GM12801 (cell line): ENCODE data around the gene TTC9.

Experiments
- TF ChIP-seq, protein P1 (sequence below): IDR thresholded peaks from one replicate; pipeline ENCODE4 v1.5.1; 2011; ENCODE audit warnings: control low read depth; ENCODE audit not compliant: insufficient read length; ENCODE audit errors: extremely low read depth

Gene TTC9

DNA sequence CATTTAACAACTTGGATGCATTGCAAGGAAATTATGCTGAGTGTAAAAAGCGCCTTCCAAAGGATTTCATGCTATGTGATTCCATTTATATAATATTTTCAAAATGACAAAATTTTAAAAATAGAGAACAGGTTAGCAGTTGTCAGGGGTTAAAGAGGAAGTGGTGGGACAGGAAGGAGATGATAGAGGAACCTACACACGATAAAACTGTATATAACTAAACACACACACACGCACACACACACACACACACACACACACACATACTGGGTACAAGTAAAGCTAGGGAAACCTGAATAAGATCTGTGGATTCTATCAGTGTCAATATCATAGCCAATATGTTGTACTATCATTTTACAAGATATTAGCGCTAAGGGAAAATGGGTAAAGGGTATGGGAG, 17.2 kb downstream of the TTC9 start:
- TF ChIP-seq, protein P1, sequence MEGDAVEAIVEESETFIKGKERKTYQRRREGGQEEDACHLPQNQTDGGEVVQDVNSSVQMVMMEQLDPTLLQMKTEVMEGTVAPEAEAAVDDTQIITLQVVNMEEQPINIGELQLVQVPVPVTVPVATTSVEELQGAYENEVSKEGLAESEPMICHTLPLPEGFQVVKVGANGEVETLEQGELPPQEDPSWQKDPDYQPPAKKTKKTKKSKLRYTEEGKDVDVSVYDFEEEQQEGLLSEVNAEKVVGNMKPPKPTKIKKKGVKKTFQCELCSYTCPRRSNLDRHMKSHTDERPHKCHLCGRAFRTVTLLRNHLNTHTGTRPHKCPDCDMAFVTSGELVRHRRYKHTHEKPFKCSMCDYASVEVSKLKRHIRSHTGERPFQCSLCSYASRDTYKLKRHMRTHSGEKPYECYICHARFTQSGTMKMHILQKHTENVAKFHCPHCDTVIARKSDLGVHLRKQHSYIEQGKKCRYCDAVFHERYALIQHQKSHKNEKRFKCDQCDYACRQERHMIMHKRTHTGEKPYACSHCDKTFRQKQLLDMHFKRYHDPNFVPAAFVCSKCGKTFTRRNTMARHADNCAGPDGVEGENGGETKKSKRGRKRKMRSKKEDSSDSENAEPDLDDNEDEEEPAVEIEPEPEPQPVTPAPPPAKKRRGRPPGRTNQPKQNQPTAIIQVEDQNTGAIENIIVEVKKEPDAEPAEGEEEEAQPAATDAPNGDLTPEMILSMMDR = no peak

DNA sequence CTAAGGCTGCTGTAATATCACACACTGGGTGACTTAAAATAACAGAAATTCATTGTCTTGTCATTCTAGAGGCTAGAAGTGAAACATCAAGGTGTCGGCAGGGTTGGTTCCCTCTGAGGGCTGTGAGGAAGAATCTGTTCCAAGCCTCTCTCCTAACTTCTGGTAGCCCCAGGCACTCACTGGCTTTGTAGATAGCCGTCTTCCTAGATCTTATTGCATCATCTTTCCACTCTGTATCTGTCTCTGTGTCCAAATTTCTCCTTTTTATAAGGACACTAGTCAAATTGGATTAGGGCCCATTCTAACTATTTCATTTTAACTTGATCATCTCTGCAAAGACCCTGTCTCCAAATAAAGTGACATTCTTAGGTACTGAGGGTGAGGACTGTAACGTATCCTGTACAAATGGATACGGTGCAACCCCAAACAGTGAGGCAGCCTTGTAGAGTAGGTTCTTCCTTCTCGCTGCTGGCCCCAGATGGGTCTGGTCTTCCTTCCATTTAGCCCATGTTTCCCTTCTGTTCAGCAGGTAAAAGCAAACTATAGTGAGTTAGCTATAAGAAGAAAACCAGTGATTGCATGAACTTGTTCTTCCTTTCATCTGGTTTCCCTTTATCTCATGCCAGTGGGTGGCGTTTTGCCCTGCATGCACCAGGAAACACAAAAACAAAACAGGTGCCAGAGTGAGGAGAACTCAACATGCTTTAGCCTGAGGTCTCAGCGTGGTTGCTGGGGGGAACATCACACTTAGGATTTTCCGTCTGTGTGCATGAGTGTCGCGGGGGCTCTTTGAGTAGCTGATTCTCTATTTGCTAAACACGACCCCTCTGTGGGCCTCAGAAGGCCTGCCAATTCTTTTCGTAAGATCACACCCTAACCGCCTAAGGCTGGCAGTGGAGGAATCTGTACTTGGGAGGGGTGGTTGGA, 19.5 kb downstream of the TTC9 start:
- TF ChIP-seq, protein P1 = no peak

DNA sequence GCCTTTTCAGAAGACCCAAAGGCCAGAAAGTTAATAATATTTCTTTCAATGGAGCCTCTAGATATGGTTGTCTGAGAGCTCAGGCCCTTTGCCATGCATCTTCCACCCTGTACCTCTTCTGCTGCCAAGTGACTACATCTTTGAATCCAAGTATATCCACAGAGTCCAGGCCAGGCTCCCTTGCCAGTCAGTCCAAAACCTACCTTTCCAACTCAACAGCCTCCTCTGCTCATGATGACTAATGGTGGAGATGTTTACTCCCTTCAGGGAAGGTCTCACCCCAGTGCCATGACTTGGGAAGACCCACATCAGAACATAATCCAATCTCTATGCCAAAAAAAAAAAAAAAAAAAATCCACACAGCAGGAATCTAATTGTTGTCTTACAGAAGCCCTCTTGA, 20.4 kb downstream of the TTC9 start:
- TF ChIP-seq, protein P1 = no peak

DNA sequence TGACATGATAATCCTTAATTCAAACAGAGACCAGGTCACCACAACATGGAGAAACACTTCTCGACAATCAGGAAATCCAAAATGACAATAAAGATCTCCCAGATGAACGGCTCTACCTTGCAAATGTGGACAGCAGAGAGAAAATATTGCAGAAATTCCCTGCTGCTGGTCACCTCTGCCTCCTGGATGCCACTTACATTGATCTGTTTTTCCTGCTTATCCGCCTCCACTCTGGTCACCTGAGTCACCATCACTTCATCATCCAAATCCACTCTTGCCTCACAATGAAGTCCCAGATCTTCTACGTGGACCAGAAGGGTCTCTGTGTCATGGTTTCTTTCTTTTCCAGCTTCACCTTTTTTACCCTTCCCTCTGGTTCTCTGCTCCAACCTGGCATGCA, 21.1 kb downstream of the TTC9 start:
- TF ChIP-seq, protein P1 = no peak

DNA sequence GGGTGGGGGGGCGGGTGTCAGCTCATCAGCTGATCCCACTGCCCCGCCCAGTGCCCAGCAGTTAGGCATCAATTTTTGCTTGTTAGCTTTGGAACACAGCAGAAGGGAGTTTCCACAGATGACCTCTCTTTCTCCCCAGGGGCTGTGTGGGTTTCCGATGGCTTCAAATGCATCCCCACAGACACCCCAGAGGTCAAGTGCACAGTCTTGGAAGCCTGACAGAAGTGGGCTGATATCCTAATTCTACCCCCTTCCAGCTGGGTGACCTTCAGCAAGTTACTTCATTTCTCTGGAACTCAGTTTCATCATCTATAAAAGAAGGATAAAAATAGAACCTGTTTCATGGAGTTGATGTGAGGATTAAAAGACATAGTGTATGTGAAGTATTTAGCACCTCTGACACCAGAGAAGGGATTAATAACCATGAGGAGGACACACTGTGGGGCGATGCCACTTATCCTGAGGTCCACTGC, 22.0 kb downstream of the TTC9 start:
- TF ChIP-seq, protein P1 = no peak

DNA sequence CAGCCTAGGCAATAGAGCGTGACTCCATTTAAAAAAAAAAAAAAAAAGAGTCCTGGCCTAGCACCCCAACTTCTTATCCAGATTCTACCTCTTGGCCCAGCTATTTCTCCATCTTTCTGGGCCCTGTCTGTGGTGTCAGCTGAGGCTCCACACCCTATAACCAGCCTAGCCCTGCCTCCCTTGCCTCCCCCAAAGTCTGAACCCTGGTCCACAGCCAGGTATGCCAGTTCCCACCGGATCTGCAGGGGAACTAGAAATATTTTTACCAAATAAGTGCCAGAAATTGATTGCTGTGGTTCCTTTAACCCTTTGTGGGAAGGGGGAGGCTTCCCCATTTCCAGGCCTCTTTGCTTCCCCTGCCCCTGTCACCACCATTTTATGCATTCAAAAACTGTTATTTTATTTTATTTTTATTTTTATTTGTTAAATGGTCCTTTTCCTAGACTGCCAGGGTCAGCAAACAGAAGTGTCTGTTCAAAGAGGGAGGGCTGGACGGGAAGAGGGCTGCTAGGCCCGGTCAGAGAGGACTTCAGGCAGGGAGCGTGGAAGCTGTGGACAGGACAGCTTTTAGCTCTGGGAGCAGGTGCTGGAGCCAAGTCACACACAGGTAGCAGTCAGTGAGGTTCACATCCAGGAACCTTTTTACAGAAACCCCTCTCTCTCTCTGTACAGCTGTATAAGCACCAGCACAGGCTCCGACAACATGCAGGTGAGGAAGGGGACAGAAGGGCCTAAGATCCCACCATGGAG, 23.2 kb downstream of the TTC9 start:
- TF ChIP-seq, protein P1 = no peak

DNA sequence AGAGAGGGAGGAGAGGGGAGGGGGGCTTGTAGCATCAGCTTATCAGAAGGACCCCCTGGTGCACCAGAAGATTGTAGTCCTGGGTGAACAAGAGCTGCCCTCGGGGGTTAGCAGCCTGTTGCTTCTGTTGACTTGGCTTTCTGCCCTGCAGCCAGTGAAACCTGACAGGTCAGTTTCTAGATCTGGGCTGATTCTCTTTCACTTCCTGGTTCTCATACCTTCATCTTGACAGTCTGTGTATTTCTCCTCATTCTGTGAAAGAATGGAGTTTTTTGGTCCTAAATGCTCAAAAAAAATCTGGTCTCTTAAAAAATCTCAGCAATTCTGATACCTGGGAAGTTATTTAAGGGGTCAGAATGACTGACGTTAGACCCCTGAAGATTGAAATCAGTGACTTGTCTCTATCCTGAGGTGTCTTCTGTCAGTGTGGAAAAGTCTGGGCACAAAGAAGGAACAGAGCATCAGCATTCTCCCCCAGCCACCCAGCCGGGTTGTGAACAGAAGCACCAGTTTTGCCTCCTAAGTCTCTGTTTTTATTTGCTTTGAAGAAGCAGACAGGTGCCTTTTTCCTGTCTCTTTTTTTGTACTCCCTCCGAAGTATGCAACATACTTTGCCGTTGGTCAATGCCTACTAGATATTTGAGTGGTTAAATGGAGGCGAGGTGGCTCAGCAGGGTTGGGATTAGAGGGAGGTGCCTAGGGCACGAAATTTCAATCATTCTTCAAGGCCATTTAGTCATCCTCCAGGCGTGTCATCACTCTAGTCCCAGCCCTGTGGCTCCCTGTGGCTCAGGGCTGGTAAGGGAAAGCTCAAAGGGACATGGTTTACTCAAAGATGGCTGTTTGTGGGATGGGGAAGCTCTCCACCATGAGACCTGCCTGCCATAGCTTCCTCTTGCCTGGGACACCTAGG, 24.0 kb downstream of the TTC9 start:
- TF ChIP-seq, protein P1 = no peak
